ENCODE data around the gene FBXO46.
"Not testable (repeated sequence)": the region's sequence is repeated elsewhere in the genome, so short reads cannot be mapped to it uniquely, and the experiment has no call there.

Gene FBXO46

DNA sequence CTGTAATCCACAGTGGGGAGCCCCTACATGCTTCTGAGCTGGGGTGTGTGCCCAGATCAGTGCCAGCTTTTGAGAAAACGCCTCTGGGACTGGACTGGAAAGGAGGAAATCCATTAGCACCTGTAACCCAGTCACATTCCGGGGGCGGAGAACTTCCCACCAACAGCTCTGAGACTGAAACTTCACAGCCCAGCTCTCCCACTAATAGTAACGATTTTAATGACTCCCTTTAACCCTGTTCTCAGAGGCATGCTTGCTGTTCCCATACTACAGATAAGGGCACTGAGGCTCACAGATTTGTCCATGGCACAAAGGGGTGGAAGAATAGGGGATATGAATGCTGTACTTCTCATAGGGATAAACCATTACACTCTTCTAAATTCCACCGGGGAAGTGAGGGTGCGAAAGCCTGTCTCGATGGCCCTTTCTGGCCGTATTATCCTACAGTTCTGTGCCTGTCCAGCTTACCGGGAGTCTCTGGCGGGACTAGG is 851 bp downstream of the FBXO46 start:
- DNase-seq (ENCODE audit: low spot score): no peak
- no peak for FAIRE-seq

- DNase-seq (ENCODE audit: low spot score); FAIRE-seq: not testable (repeated sequence)
Measured at GRCh38 chr19:45728683-45729082, 2.0 kb downstream of the FBXO46 start.

GRCh38 chr19:45720065-45720464 is 10.6 kb downstream of the FBXO46 start:
- FAIRE-seq: not testable (repeated sequence)

DNA sequence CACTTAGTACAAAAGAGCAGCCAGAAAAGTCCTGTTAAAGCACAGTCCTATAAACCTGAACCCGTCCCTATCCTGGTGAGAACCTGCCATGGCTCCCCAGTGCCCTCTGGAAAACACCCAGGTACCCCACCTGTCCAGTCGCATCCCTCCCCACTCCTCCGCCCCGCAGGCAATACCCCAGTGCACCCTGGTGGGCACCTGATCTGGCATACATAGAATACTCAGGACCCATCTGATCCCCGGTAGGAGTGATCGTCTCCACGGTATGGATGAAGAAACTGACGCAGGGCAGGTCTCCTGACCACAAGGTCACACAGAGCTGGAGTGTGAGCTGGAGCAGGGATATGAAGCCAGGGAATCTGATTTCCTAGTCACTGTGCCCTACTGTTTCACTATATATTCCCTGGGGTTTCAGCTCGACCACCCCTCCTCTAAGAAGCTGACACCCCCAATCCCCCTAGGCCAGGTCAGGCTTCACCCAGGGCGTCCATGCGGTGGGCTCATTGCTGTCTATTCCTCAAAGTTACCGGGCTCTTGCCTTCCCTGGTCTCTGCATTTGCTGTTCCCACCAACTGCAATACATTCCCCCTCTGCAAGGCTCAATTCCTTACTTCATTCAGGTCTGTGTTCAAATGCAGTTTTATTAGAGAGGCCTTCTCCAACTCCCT is 12.6 kb downstream of the FBXO46 start:
- no peak for DNase-seq (ENCODE audit: low spot score)
- no peak for FAIRE-seq

More at GRCh38 chr19:45720065-45720464, 10.6 kb downstream of the FBXO46 start:
- DNase-seq (ENCODE audit: low spot score): not testable (repeated sequence)

- DNase-seq (ENCODE audit: low spot score) (peak; percentile 97), FAIRE-seq (peak; percentile 82)
Measured at GRCh38 chr19:45717131-45717982, 13.3 kb downstream of the FBXO46 start.

GRCh38 chr19:45716359-45717130 is 14.2 kb downstream of the FBXO46 start:
- no peak for DNase-seq (ENCODE audit: low spot score)

DNA sequence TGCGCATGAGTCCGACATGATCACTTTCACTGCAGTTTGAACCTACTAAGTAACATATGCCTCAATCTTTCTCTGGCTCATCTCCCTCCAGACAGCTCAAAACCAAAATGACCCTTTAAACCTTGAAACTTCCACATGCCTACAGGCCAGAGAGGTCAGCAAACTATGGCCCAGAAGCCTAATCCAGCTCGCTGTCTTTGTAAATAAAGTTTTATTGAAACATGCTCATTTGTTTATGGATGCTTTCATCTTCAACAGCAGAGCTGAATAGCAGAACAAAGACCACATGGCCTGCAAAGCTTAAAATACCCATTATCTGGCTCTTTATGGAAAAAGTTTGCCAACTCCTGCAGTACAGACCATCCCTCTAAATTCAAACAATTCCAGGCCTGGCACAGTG is 15.6 kb downstream of the FBXO46 start:
- FAIRE-seq: no peak

More at GRCh38 chr19:45716359-45717130, 14.2 kb downstream of the FBXO46 start:
- no peak for FAIRE-seq

DNA sequence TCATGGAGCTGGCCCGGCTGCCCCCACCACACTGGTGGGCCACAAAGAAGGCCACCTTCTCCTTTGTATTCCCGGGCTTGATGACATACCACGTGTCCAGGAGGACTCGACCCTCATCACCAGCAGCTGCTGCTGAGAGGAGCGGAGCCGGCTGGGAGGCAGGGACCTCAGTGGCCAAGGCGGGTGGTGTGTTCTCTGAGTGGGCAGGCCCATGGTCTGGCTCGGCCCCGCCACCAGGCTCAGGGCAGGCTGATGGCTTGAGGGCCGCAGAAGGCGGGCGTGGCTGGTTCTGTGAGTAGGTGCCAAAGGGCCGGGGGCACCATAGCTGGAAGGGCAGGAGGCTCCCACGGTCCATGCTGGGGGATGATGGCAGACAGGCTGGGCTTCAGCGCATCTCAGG is 17.6 kb downstream of the FBXO46 start:
- DNase-seq (ENCODE audit: low spot score) (no peak), FAIRE-seq (no peak)

More for the DNA sequence above, 15.6 kb downstream of the FBXO46 start:
- no peak for DNase-seq (ENCODE audit: low spot score)

GRCh38 chr19:45712699-45713067 is 18.0 kb downstream of the FBXO46 start:
- no peak for FAIRE-seq
- no peak for DNase-seq (ENCODE audit: low spot score)

- no peak for FAIRE-seq
Measured at GRCh38 chr19:45711851-45712698, 18.6 kb downstream of the FBXO46 start.

GRCh38 chr19:45710356-45711130 is 20.2 kb downstream of the FBXO46 start:
- FAIRE-seq: no peak
- DNase-seq (ENCODE audit: low spot score): no peak

More at GRCh38 chr19:45711851-45712698, 18.6 kb downstream of the FBXO46 start:
- DNase-seq (ENCODE audit: low spot score): no peak

GRCh38 chr19:45705710-45706415 is 24.8 kb downstream of the FBXO46 start:
- FAIRE-seq (no peak), DNase-seq (ENCODE audit: low spot score) (no peak)

DNA sequence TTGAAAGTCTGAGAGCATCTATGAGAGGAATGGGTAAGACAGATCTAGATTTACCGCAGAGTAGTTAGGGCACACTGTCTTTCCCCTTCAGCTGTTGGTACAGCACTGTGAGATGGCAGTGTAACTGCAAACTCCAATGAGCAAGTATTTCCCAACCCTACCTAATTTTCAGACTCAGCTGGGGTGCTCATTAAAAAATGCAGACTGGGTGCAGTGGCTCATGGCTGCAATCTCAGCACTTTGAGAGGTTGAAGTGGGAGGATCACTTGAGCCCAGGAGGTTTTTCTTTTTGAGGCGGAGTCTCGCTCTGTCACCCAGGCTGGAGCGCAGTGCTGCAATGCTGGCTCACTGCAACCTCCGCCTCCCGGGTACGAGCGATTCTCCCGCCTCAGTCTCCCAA is 25.6 kb downstream of the FBXO46 start:
- no peak for DNase-seq (ENCODE audit: low spot score)
- FAIRE-seq: no peak

DNA sequence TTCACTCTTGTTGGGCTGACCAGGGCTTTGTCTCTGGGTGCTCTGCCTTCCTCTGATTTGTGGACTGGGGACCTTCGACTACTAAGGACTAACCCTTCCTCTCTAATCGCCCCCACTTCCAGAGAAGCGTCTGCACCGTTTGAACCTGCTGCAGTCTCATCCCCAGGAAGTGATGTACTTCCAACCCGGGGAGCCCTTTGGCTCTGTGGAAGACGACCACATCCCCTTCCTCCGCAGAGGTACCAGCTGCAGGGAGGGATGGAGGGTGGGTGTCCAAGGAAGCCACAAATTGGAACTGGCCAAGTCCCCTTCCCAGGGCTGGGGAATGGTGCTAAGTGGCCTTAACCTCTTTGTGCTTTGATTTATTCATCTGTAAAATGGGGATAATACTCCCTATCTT is 29.0 kb downstream of the FBXO46 start:
- DNase-seq (ENCODE audit: low spot score) (no peak), FAIRE-seq (no peak)

DNA sequence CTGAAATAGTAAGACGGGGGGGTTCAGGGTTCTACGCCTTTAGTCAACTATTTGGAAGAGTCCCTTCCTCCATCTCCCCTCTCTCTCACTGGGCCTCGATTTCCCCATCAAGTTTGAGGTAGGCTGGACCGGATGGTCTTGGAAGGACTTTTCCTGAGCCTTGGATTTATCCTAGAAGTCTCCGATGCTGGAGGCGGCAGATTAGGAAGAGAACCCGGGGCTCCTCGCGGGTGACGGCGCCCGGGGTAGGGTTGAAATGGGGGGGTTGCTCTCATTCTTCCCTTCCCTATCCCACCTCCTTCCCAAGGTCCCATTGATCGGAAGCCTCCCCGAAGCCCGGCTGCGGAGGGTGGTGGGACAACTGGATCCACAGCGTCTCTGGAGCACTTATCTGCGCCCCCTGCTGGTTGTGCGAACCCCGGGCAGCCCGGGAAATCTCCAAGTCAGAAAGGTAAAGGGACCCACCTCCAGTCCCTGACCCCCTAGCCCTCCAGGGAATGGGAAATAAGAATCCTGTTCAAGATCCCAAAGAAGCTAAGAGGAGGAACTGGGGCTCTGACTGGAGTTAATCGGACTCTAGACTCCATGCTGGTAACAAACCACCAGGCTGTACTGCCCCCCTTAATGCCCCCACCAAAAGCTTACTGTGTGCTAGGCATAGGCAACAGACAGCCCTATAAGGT is 37.4 kb downstream of the FBXO46 start:
- FAIRE-seq (no peak), DNase-seq (ENCODE audit: low spot score) (peak; percentile 79)

DNA sequence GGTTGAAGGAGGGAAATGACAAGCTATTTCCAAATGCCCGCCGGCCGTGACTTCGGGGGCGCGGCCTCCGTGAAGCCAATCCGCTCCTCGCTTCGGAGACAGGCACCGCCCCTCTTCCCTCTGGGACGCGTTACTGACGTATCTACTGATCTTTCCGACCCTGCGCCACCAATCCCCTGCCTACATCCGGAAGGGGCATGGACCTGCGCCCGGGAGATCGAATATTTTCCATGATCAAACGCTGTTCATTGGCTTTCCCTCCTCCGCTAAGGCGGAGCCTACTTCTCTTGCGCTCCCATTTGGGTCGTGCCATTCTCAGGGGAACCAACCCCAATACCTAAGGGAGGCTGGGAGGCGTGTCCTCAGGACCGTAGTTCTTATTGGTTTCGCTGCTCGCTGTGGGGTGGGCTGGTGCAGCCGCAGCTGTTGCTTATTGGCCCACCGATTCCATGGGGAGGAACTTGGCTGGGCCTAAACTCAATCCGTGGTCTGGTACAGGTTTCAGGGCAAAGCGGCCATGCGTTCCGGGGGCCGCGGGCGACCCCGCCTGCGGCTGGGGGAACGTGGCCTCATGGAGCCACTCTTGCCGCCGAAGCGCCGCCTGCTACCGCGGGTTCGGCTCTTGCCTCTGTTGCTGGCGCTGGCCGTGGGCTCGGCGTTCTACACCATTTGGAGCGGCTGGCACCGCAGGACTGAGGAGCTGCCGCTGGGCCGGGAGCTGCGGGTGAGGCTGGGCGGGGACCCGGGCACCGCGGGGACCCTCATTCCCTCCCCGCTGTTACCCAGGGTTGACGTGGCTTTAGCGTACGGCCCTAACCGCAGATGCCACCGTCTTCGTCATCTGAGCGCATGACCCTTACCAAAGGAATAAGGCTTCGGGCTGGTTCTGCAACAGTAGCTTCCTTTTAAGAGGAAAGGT is 38.2 kb downstream of the FBXO46 start, which contains the start of gene QPCTL:
Gene QPCTL (plus strand): TSS at position 480 of the 919 bp plus-strand sequence. CDS start 38 bp downstream, at position 518.
- DNase-seq (ENCODE audit: low spot score) (peak; percentile 96), FAIRE-seq (peak; percentile 95)

DNA sequence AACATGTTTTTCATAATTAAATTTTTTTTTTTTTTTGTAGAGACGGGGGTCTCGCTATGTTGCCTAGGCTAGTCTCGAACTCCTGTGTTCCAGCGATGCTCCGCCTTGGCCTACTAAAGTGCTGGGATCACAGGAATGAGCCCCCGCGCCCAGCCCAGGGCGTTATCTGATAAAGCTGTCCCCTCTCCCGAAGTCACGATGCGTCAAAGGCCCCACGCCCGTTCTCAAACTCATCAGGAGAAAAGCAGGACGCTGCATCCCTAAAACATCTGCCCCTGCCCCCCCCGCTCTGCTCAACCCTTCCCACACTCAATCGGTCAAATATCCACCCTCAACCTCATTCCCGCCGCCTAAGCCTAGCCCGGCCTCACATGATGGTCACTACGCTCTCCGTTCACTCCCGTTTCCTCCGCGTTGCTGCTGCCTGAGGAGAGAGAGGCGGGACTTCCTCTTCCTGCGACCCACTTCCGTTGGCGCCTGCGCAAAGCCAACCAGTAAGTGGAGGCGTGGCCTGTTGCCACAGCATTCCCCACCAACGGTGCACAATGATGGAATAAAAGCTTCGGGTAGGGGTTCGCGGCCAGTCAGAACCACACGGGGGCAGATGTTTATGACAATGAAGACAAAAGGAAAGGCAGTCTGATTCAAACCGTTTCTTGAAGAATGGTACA is 39.0 kb downstream of the FBXO46 start, which contains the start of gene SNRPD2:
Gene SNRPD2 (minus strand): TSS at position 438 of the 671 bp plus-strand sequence. CDS start 65 bp downstream, at position 373.
- FAIRE-seq (no peak), DNase-seq (ENCODE audit: low spot score) (peak; percentile 92)

Data from urothelium cell line (cell line).